ENCODE measurements around the gene PACRG.

PACRG gene

DNA sequence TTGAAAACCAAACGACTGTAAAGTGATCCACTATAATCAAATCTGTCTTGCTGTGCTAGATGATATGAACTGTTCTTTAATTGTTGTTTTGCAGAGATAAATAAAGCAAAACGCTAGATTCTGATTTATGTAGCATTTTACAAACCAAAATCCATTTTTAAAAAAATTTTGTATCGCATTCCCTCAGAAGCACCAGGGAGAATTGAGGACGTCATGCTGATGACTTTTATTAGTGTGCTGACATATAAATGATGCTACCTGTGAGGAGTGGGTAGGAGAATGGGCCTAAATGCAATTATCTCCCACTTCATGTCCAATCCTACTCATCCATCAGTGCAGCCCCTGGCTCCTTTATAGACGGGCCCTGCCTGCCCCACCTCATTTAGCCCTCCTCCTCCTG is 282.4 kb downstream of the PACRG start:
- H3K27ac ChIP-seq (ENCODE audit: insufficient read depth, low read depth, low read length, poor library complexity, severe bottlenecking) = no peak overlapping the region
- no peaks in the 10 kb centered on the region for H3K4me1 ChIP-seq (ENCODE audit: control insufficient read depth, insufficient read depth, low read length)
- H3K9me3 ChIP-seq (ENCODE audit: control insufficient read depth, low read length) = no peaks in the 10 kb centered on the region
- no peaks in the 10 kb centered on the region for H3K27me3 ChIP-seq (ENCODE audit: control insufficient read depth, insufficient read depth, low read length, poor library complexity, severe bottlenecking)
- no peak overlapping the region for H3K4me3 ChIP-seq (ENCODE audit: insufficient read depth, low read depth, low read length)
- no peaks in the 10 kb centered on the region for H3K36me3 ChIP-seq (ENCODE audit: control insufficient read depth, insufficient read depth, low read length)
- WGBS, 2 experiments = 95 to 97% methylated on average over 4 of the region's 5 CpGs

DNA sequence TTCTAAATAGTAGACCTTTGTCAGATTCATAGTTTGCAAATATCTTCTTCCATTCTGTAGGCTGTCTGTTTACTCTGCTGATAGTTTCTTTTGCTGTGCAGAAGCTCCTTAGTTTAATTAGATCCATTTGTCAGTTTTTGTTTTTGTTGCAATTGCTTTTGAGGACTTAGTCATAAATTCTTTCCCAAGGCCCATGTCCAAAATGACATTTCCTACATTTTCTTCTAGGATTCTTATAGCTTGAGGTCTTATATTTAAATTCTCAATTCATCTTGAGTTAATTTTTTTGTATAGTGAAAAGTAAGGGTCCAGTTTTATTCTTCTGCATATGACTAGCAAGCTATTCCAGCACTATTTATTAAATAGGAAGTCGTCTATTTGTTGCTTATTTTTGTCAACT is 287.0 kb downstream of the PACRG start:
- Histone ChIP-seq H3K36me3 (ENCODE audit: control insufficient read depth, insufficient read depth, low read length) (no peaks in the 10 kb centered on the region), H3K9me3 (ENCODE audit: control insufficient read depth, low read length) (no peaks in the 10 kb centered on the region), H3K4me1 (ENCODE audit: control insufficient read depth, insufficient read depth, low read length) (no peaks in the 10 kb centered on the region), H3K4me3 (ENCODE audit: insufficient read depth, low read depth, low read length) (no peak overlapping the region), H3K27ac (ENCODE audit: insufficient read depth, low read depth, low read length, poor library complexity, severe bottlenecking) (no peak overlapping the region), H3K27me3 (ENCODE audit: control insufficient read depth, insufficient read depth, low read length, poor library complexity, severe bottlenecking) (no peaks in the 10 kb centered on the region)
- 94% methylated on average over 1 of the region's 1 CpG; no CpG with 5 or more reads in 1 of the 2 experiments for WGBS, 2 experiments

DNA sequence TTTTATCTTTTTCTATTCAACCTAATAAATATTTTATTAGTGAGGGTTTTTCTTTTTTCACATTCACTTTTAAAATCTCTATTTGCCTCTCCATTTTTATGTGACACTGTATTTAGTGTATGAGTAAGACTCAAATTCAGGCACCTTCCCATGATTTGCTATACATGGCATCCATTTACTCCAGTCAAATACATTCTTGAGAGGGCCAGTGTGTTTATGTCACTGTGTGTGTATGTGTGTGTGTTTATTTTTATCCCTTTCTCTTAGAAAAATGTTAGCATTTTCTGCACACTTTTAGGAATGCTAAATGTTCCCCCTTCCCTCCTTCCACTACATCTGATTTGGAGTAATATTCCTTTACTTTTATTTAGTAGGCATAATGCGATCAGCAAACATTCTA is 290.0 kb downstream of the PACRG start:
- no peaks in the 10 kb centered on the region for H3K9me3 ChIP-seq (ENCODE audit: control insufficient read depth, low read length)
- no peaks in the 10 kb centered on the region for H3K4me1 ChIP-seq (ENCODE audit: control insufficient read depth, insufficient read depth, low read length)
- H3K36me3 ChIP-seq (ENCODE audit: control insufficient read depth, insufficient read depth, low read length) = no peaks in the 10 kb centered on the region
- 75 to 85% methylated on average over 1 of the region's 1 CpG for WGBS, 2 experiments
- no peaks in the 10 kb centered on the region for H3K27me3 ChIP-seq (ENCODE audit: control insufficient read depth, insufficient read depth, low read length, poor library complexity, severe bottlenecking)
- no peak overlapping the region for H3K27ac ChIP-seq (ENCODE audit: insufficient read depth, low read depth, low read length, poor library complexity, severe bottlenecking)
- H3K4me3 ChIP-seq (ENCODE audit: insufficient read depth, low read depth, low read length) = no peak overlapping the region

DNA sequence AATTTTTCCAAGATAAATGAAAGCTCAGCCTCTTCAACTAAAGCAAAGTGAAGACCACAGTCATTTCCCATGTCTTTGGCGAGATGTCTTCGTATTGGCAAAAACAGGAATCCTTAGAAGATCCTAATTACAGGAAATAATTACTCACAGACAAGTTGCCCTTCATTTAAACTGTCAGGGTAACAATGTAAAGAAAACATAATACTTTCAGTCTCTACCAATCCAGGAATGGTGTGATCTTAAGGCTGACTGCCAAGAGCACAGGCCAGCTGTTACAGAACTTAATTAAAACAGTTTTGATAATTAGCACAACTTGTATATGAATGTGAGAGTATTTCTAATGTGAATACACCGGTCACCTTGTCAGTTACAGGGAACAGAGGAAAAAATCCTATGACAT is 292.2 kb downstream of the PACRG start:
- 98% methylated on average over 3 of the region's 3 CpGs for WGBS, 2 experiments
- Histone ChIP-seq H3K9me3 (ENCODE audit: control insufficient read depth, low read length) (no peaks in the 10 kb centered on the region), H3K4me1 (ENCODE audit: control insufficient read depth, insufficient read depth, low read length) (no peaks in the 10 kb centered on the region), H3K27me3 (ENCODE audit: control insufficient read depth, insufficient read depth, low read length, poor library complexity, severe bottlenecking) (no peaks in the 10 kb centered on the region), H3K36me3 (ENCODE audit: control insufficient read depth, insufficient read depth, low read length) (no peaks in the 10 kb centered on the region), H3K4me3 (ENCODE audit: insufficient read depth, low read depth, low read length) (no peak overlapping the region), H3K27ac (ENCODE audit: insufficient read depth, low read depth, low read length, poor library complexity, severe bottlenecking) (no peak overlapping the region)

DNA sequence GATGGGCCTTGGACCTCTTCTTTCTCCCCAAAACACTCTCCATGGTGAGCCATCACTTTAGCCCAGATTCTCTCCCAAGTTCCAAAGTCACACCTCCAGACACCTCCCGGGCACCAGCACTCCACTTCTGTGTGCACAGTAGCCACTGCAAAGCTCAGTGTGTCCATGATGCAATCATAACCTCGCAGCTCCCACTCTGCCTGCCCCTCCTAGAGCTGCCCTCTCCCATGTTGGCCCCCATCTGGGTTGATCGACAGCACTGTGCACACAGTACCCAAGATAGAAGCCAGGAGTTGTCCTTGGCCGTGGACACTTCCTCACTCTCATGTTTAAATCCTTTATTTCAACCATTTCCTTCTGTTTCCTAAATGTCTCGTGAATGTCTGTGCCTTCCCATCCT is 293.3 kb downstream of the PACRG start:
- WGBS, 2 experiments = 93 to 96% methylated on average over 5 of the region's 5 CpGs
- no peaks in the 10 kb centered on the region for H3K4me1 ChIP-seq (ENCODE audit: control insufficient read depth, insufficient read depth, low read length)
- H3K4me3 ChIP-seq (ENCODE audit: insufficient read depth, low read depth, low read length) = no peak overlapping the region
- no peak overlapping the region for H3K27ac ChIP-seq (ENCODE audit: insufficient read depth, low read depth, low read length, poor library complexity, severe bottlenecking)
- H3K9me3 ChIP-seq (ENCODE audit: control insufficient read depth, low read length) = no peaks in the 10 kb centered on the region
- no peaks in the 10 kb centered on the region for H3K36me3 ChIP-seq (ENCODE audit: control insufficient read depth, insufficient read depth, low read length)
- no peaks in the 10 kb centered on the region for H3K27me3 ChIP-seq (ENCODE audit: control insufficient read depth, insufficient read depth, low read length, poor library complexity, severe bottlenecking)

DNA sequence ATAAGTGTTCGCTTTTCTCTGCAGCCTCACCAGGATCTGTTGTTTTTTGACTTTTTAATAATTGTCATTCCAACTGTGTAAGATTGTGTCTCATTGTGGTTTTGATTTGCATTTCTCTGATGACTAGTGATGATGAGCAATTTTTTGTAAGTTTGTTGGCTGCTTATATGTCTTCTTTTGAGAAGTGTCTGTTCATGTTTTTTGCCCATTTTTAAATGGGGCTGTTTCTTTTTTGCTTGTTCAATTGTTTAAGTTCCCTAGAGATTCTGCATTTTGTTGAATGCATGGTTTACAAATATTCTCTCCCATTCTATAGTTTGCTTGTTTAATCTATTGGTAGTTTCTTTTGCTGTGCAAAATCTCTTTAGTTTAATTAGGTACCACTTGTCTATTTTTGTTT is 295.9 kb downstream of the PACRG start:
- H3K27me3 ChIP-seq (ENCODE audit: control insufficient read depth, insufficient read depth, low read length, poor library complexity, severe bottlenecking) = no peaks in the 10 kb centered on the region
- no peaks in the 10 kb centered on the region for H3K36me3 ChIP-seq (ENCODE audit: control insufficient read depth, insufficient read depth, low read length)
- 80 to 93% methylated on average over 1 of the region's 1 CpG for WGBS, 2 experiments
- no peak overlapping the region for H3K4me3 ChIP-seq (ENCODE audit: insufficient read depth, low read depth, low read length)
- no peaks in the 10 kb centered on the region for H3K9me3 ChIP-seq (ENCODE audit: control insufficient read depth, low read length)
- no peak overlapping the region for H3K27ac ChIP-seq (ENCODE audit: insufficient read depth, low read depth, low read length, poor library complexity, severe bottlenecking)
- H3K4me1 ChIP-seq (ENCODE audit: control insufficient read depth, insufficient read depth, low read length) = no peaks in the 10 kb centered on the region

DNA sequence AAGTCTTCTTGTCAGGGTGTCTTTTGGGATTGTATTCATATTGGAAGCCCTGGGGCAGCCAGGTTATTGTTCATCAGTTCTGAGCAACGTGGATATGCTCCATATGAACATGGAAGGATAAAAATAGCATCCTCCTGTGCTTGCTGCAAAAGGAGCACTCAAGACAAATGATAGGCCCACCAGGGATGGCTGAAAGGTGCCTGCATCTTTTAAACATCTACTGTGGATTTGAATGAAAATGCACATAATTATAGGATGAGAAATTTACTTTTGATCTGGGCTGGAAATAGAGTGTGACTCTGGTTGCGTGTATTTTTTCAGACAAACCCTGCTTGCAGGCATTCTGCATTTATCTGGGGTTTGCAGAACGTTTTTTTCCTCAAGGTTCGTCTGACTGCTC is 299.1 kb downstream of the PACRG start:
- Histone ChIP-seq H3K4me3 (ENCODE audit: insufficient read depth, low read depth, low read length) (no peak overlapping the region), H3K27me3 (ENCODE audit: control insufficient read depth, insufficient read depth, low read length, poor library complexity, severe bottlenecking) (no peaks in the 10 kb centered on the region), H3K9me3 (ENCODE audit: control insufficient read depth, low read length) (no peaks in the 10 kb centered on the region), H3K27ac (ENCODE audit: insufficient read depth, low read depth, low read length, poor library complexity, severe bottlenecking) (no peak overlapping the region), H3K4me1 (ENCODE audit: control insufficient read depth, insufficient read depth, low read length) (no peaks in the 10 kb centered on the region), H3K36me3 (ENCODE audit: control insufficient read depth, insufficient read depth, low read length) (no peaks in the 10 kb centered on the region)
- WGBS, 2 experiments = 93 to 96% methylated on average over 4 of the region's 4 CpGs

DNA sequence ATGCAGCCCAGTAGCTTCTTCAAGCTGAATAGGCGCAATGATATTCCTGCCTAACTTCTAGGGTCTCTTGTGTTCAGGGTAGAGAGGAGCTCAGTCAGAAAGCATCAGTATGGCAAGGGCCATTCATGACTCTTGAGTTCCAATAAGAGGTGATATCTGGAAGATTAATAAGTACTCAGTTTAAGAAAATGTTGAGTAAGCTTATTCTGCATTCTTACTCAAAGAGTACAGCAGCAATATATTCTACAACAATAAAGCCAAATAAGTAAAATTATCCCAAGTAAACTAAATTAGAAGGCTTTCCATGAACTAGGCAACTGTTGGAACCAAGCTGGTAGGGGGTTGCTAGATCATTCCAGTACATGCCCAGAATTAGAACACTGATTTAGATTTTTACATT is 303.2 kb downstream of the PACRG start:
- Histone ChIP-seq H3K36me3 (ENCODE audit: control insufficient read depth, insufficient read depth, low read length) (no peaks in the 10 kb centered on the region), H3K4me1 (ENCODE audit: control insufficient read depth, insufficient read depth, low read length) (no peaks in the 10 kb centered on the region), H3K27me3 (ENCODE audit: control insufficient read depth, insufficient read depth, low read length, poor library complexity, severe bottlenecking) (no peaks in the 10 kb centered on the region), H3K9me3 (ENCODE audit: control insufficient read depth, low read length) (no peaks in the 10 kb centered on the region), H3K27ac (ENCODE audit: insufficient read depth, low read depth, low read length, poor library complexity, severe bottlenecking) (no peak overlapping the region), H3K4me3 (ENCODE audit: insufficient read depth, low read depth, low read length) (no peak overlapping the region)
- WGBS, 2 experiments = 92 to 96% methylated on average over 1 of the region's 1 CpG

DNA sequence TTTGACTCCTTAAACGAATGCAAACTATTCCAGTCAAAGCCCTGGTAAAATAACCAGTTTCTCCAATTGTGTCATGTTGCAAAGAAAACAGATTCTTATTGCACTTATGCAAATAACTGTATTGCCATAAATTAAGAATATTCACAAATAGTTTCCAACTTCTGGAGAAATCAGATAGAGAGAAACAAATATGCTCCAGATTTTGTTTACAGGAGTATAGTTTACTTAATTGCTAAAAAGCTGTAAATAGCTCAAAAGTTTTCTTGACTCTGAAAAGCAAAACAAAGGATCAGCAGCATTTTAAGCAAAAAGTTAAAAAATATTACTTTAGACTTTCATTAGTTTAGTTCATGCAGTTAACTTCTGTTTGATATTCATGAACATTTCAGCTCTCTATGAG is 304.2 kb downstream of the PACRG start:
- 88 to 93% methylated on average over 1 of the region's 1 CpG for WGBS, 2 experiments
- no peaks in the 10 kb centered on the region for H3K27me3 ChIP-seq (ENCODE audit: control insufficient read depth, insufficient read depth, low read length, poor library complexity, severe bottlenecking)
- H3K4me3 ChIP-seq (ENCODE audit: insufficient read depth, low read depth, low read length) = no peak overlapping the region
- H3K9me3 ChIP-seq (ENCODE audit: control insufficient read depth, low read length) = no peaks in the 10 kb centered on the region
- H3K4me1 ChIP-seq (ENCODE audit: control insufficient read depth, insufficient read depth, low read length) = no peaks in the 10 kb centered on the region
- no peaks in the 10 kb centered on the region for H3K36me3 ChIP-seq (ENCODE audit: control insufficient read depth, insufficient read depth, low read length)
- H3K27ac ChIP-seq (ENCODE audit: insufficient read depth, low read depth, low read length, poor library complexity, severe bottlenecking) = no peak overlapping the region

DNA sequence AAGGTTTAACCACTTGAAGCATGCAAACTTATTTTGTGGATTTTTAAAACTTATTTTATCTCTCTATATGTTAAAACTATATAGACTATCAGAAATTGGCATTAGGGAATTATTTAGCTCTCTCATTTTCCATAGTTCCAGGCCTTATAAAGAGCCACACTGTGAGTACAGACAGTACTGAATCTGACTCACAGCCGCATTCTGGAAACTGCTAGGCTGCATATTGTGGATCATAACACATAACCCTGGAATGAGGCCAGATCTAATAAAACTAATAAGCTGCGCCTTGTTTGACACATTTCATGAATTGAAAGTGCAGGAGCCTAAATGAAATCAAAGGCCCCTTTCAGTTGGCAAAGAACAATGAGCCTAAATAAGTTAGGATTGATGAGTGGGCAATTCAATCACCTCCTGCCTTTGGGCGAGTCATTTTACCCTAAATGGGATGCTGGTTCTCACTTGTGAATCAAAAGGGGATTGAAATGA is 308.4 kb downstream of the PACRG start:
- Histone ChIP-seq H3K9me3 (ENCODE audit: control insufficient read depth, low read length) (no peaks in the 10 kb centered on the region), H3K27ac (ENCODE audit: insufficient read depth, low read depth, low read length, poor library complexity, severe bottlenecking) (no peak overlapping the region), H3K27me3 (ENCODE audit: control insufficient read depth, insufficient read depth, low read length, poor library complexity, severe bottlenecking) (no peaks in the 10 kb centered on the region), H3K4me3 (ENCODE audit: insufficient read depth, low read depth, low read length) (no peak overlapping the region), H3K36me3 (ENCODE audit: control insufficient read depth, insufficient read depth, low read length) (no peaks in the 10 kb centered on the region), H3K4me1 (ENCODE audit: control insufficient read depth, insufficient read depth, low read length) (no peaks in the 10 kb centered on the region)
- WGBS, 2 experiments = 93 to 96% methylated on average over 3 of the region's 3 CpGs

DNA sequence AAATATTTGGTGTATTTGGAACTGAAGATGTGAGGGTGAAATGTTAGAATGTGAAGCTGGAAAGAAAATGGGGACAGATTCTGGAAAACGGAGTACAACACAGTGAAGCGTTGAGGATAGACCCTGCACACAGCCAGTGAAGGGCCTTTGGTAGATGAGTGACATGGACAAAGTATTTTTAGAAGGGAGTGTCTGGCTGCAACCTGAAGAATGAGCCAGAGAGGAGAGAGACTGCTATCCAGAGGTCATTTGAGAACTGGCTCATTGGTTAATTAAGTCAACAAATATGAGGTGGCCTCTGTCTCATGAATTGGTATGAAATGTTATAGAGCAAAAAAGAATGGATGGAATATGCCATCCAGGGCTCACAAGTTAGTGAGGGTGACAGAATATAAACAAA is 310.5 kb downstream of the PACRG start:
- WGBS, 2 experiments = 95 to 96% methylated on average over 2 of the region's 2 CpGs
- H3K27ac ChIP-seq (ENCODE audit: insufficient read depth, low read depth, low read length, poor library complexity, severe bottlenecking) = no peak overlapping the region
- no peaks in the 10 kb centered on the region for H3K4me1 ChIP-seq (ENCODE audit: control insufficient read depth, insufficient read depth, low read length)
- no peaks in the 10 kb centered on the region for H3K27me3 ChIP-seq (ENCODE audit: control insufficient read depth, insufficient read depth, low read length, poor library complexity, severe bottlenecking)
- H3K36me3 ChIP-seq (ENCODE audit: control insufficient read depth, insufficient read depth, low read length) = no peaks in the 10 kb centered on the region
- no peaks in the 10 kb centered on the region for H3K9me3 ChIP-seq (ENCODE audit: control insufficient read depth, low read length)
- no peak overlapping the region for H3K4me3 ChIP-seq (ENCODE audit: insufficient read depth, low read depth, low read length)
